ENCODE measurements around the gene ASCL1. TPM values are rescaled to one million over a fixed set of nuclear protein-coding genes. Genes with fewer than 3 reads are reported as not detected.

ASCL1 gene
- total RNA-seq, 1 donor from 2014 or later: not detected

GRCh38 chr12:102927220-102927619 lies 30.3 kb upstream of the ASCL1 start:
- DNase-seq (ENCODE audit: low spot score): no peak
- Mint-ChIP-seq H3K4me1 (ENCODE audit: low read depth) (no peaks in the 10 kb centered on the region), H3K27me3 (ENCODE audit: low read depth) (peaks cover 3% of the 10 kb centered on the region), H3K36me3 (ENCODE audit: low read depth) (no peaks in the 10 kb centered on the region), H3K4me3 (ENCODE audit: low read depth) (no peak overlapping the region), H3K9me3 (no peaks in the 10 kb centered on the region), H3K27ac (no peak overlapping the region)
- intact Hi-C loops (cut with micrococcal nuclease): no loop called here

- H3K27ac Mint-ChIP-seq: no peak overlapping the region
- no peaks in the 10 kb centered on the region for H3K36me3 Mint-ChIP-seq (ENCODE audit: low read depth)
- DNase-seq (ENCODE audit: low spot score): no peak
- H3K9me3 Mint-ChIP-seq: no peaks in the 10 kb centered on the region
- H3K4me1 Mint-ChIP-seq (ENCODE audit: low read depth): no peaks in the 10 kb centered on the region
- peaks cover 15% of the 10 kb centered on the region for H3K27me3 Mint-ChIP-seq (ENCODE audit: low read depth)
- intact Hi-C loops (cut with micrococcal nuclease): no loop called here
- H3K4me3 Mint-ChIP-seq (ENCODE audit: low read depth): no peak overlapping the region
These were observed 24.3 kb upstream of the ASCL1 start for GRCh38 chr12:102933168-102933567.

GRCh38 chr12:102939059-102939458 lies 18.4 kb upstream of the ASCL1 start:
- peaks cover 13% of the 10 kb centered on the region for H3K27me3 Mint-ChIP-seq (ENCODE audit: low read depth)
- no peaks in the 10 kb centered on the region for H3K9me3 Mint-ChIP-seq

GRCh38 chr12:102939670-102940222 lies 17.7 kb upstream of the ASCL1 start:
- Mint-ChIP-seq H3K27me3 (ENCODE audit: low read depth) (peaks cover 16% of the 10 kb centered on the region), H3K27ac (no peak overlapping the region), H3K9me3 (no peaks in the 10 kb centered on the region), H3K4me1 (ENCODE audit: low read depth) (no peaks in the 10 kb centered on the region), H3K36me3 (ENCODE audit: low read depth) (no peaks in the 10 kb centered on the region), H3K4me3 (ENCODE audit: low read depth) (no peak overlapping the region)
- DNase-seq (ENCODE audit: low spot score): no peak
- intact Hi-C loops (cut with micrococcal nuclease): no loop called here

More at GRCh38 chr12:102939059-102939458, 18.4 kb upstream of the ASCL1 start:
- DNase-seq (ENCODE audit: low spot score): no peak
- H3K27ac Mint-ChIP-seq: no peak overlapping the region
- no peak overlapping the region for H3K4me3 Mint-ChIP-seq (ENCODE audit: low read depth)
- H3K36me3 Mint-ChIP-seq (ENCODE audit: low read depth): no peaks in the 10 kb centered on the region
- intact Hi-C loops (cut with micrococcal nuclease): no loop called here
- no peaks in the 10 kb centered on the region for H3K4me1 Mint-ChIP-seq (ENCODE audit: low read depth)

GRCh38 chr12:102946042-102946441 lies 11.4 kb upstream of the ASCL1 start:
- peaks cover 47% of the 10 kb centered on the region for H3K27me3 Mint-ChIP-seq (ENCODE audit: low read depth)
- no peaks in the 10 kb centered on the region for H3K9me3 Mint-ChIP-seq
- DNase-seq (ENCODE audit: low spot score): no peak
- no peak overlapping the region for H3K27ac Mint-ChIP-seq
- peaks cover 3% of the 10 kb centered on the region for H3K4me1 Mint-ChIP-seq (ENCODE audit: low read depth)
- no peaks in the 10 kb centered on the region for H3K36me3 Mint-ChIP-seq (ENCODE audit: low read depth)
- no peak overlapping the region for H3K4me3 Mint-ChIP-seq (ENCODE audit: low read depth)
- intact Hi-C loops (cut with micrococcal nuclease): no loop called here

GRCh38 chr12:102948941-102949352 lies 8.5 kb upstream of the ASCL1 start:
- Mint-ChIP-seq H3K27ac (no peak overlapping the region), H3K36me3 (ENCODE audit: low read depth) (no peaks in the 10 kb centered on the region), H3K4me1 (ENCODE audit: low read depth) (peaks cover 11% of the 10 kb centered on the region), H3K9me3 (no peaks in the 10 kb centered on the region), H3K27me3 (ENCODE audit: low read depth) (peaks cover 60% of the 10 kb centered on the region), H3K4me3 (ENCODE audit: low read depth) (no peak overlapping the region)
- intact Hi-C loops (cut with micrococcal nuclease): loop anchor here (1.0 to 2.0 kb wide), 2 partner anchors 556 to 599 kb away; no protein-coding TSS in a partner anchor
- no peak for DNase-seq (ENCODE audit: low spot score)

GRCh38 chr12:102950107-102950949 lies 7.1 kb upstream of the ASCL1 start:
- no peak for DNase-seq (ENCODE audit: low spot score)
- H3K27ac Mint-ChIP-seq: no peak overlapping the region
- peaks cover 68% of the 10 kb centered on the region for H3K27me3 Mint-ChIP-seq (ENCODE audit: low read depth)
- intact Hi-C loops (cut with micrococcal nuclease): no loop called here
- peaks cover 22% of the 10 kb centered on the region for H3K4me1 Mint-ChIP-seq (ENCODE audit: low read depth)
- no peaks in the 10 kb centered on the region for H3K36me3 Mint-ChIP-seq (ENCODE audit: low read depth)
- H3K9me3 Mint-ChIP-seq: no peaks in the 10 kb centered on the region
- H3K4me3 Mint-ChIP-seq (ENCODE audit: low read depth): no peak overlapping the region

- no peak overlapping the region for H3K4me3 Mint-ChIP-seq (ENCODE audit: low read depth)
- DNase-seq (ENCODE audit: low spot score): no peak
- H3K9me3 Mint-ChIP-seq: no peaks in the 10 kb centered on the region
- no peak overlapping the region for H3K27ac Mint-ChIP-seq
- intact Hi-C loops (cut with micrococcal nuclease): no loop called here
- no peaks in the 10 kb centered on the region for H3K36me3 Mint-ChIP-seq (ENCODE audit: low read depth)
- peaks cover 25% of the 10 kb centered on the region for H3K4me1 Mint-ChIP-seq (ENCODE audit: low read depth)
- H3K27me3 Mint-ChIP-seq (ENCODE audit: low read depth): peaks cover 76% of the 10 kb centered on the region
These were observed 6.4 kb upstream of the ASCL1 start for GRCh38 chr12:102950950-102951619.

GRCh38 chr12:102951841-102952240 lies 5.6 kb upstream of the ASCL1 start:
- Mint-ChIP-seq H3K36me3 (ENCODE audit: low read depth) (no peaks in the 10 kb centered on the region), H3K27ac (no peak overlapping the region), H3K27me3 (ENCODE audit: low read depth) (peaks cover 79% of the 10 kb centered on the region), H3K9me3 (no peaks in the 10 kb centered on the region), H3K4me1 (ENCODE audit: low read depth) (peaks cover 29% of the 10 kb centered on the region), H3K4me3 (ENCODE audit: low read depth) (no peak overlapping the region)
- intact Hi-C loops (cut with micrococcal nuclease): no loop called here
- no peak for DNase-seq (ENCODE audit: low spot score)

- H3K36me3 Mint-ChIP-seq (ENCODE audit: low read depth): no peaks in the 10 kb centered on the region
- DNase-seq (ENCODE audit: low spot score): no peak
- H3K27ac Mint-ChIP-seq: no peak overlapping the region
- peaks cover 78% of the 10 kb centered on the region for H3K27me3 Mint-ChIP-seq (ENCODE audit: low read depth)
- H3K4me3 Mint-ChIP-seq (ENCODE audit: low read depth): no peak overlapping the region
- peaks cover 35% of the 10 kb centered on the region for H3K4me1 Mint-ChIP-seq (ENCODE audit: low read depth)
- H3K9me3 Mint-ChIP-seq: no peaks in the 10 kb centered on the region
- intact Hi-C loops (cut with micrococcal nuclease): no loop called here
These were observed 4.3 kb upstream of the ASCL1 start for GRCh38 chr12:102953221-102953620.

GRCh38 chr12:102954134-102954533 lies 3.3 kb upstream of the ASCL1 start:
- H3K4me1 Mint-ChIP-seq (ENCODE audit: low read depth): peaks cover 39% of the 10 kb centered on the region
- H3K36me3 Mint-ChIP-seq (ENCODE audit: low read depth): no peaks in the 10 kb centered on the region
- H3K4me3 Mint-ChIP-seq (ENCODE audit: low read depth): no peak overlapping the region
- H3K9me3 Mint-ChIP-seq: no peaks in the 10 kb centered on the region
- intact Hi-C loops (cut with micrococcal nuclease): no loop called here
- DNase-seq (ENCODE audit: low spot score): no peak
- H3K27me3 Mint-ChIP-seq (ENCODE audit: low read depth): peaks cover 82% of the 10 kb centered on the region
- H3K27ac Mint-ChIP-seq: no peak overlapping the region

- intact Hi-C loops (cut with micrococcal nuclease): no loop called here
- Mint-ChIP-seq H3K36me3 (ENCODE audit: low read depth) (no peaks in the 10 kb centered on the region), H3K27me3 (ENCODE audit: low read depth) (peaks cover 79% of the 10 kb centered on the region), H3K4me1 (ENCODE audit: low read depth) (peaks cover 39% of the 10 kb centered on the region), H3K4me3 (ENCODE audit: low read depth) (no peak overlapping the region), H3K9me3 (no peaks in the 10 kb centered on the region), H3K27ac (no peak overlapping the region)
- DNase-seq (ENCODE audit: low spot score): no peak
These were observed 1.3 kb upstream of the ASCL1 start for GRCh38 chr12:102955926-102956737.

Data from activated T-helper 2 cell treated with anti-CD3 and anti-CD28 coated beads, Interferon-gamma antibody, Interleukin-2, Interleukin-4, amounts not matched to agents 10 μg/mL and 5 μg/mL and 100 μg/mL, durations not matched to agents 14 hours and 24 hours and 36 hours (primary cell).